Measurements from ENCODE around the gene NCBP2. TPM values are rescaled to one million over a fixed set of nuclear protein-coding genes. Genes with fewer than 3 reads are reported as not detected.
A peak's percentile ranks its signal among the peaks of the same experiment; 100 is the strongest.
"Not testable (repeated sequence)": the region's sequence is repeated elsewhere in the genome, so short reads cannot be mapped to it uniquely, and the experiment has no call there.

Gene NCBP2
- total RNA-seq, 2 experiments from 2014 or later = 52.5 to 68.9 TPM

GRCh38 chr3:196965112-196965803 lies 22.9 kb upstream of the NCBP2 start:
- no peak for ATAC-seq
- DNase-seq = no peak
- H3K27me3 Mint-ChIP-seq = peaks cover 12% of the 10 kb centered on the region
- H3K9me3 Mint-ChIP-seq (ENCODE audit: low read depth) = no peaks in the 10 kb centered on the region
- H3K36me3 Mint-ChIP-seq = peaks cover 10% of the 10 kb centered on the region
- H3K27ac Mint-ChIP-seq = no peak overlapping the region
- peaks cover 14% of the 10 kb centered on the region for H3K4me1 Mint-ChIP-seq
- no peak overlapping the region for H3K4me3 Mint-ChIP-seq
- CTCF ChIA-PET = no interaction called here

- Mint-ChIP-seq H3K9me3 (ENCODE audit: low read depth) (no peaks in the 10 kb centered on the region), H3K36me3 (peaks cover 10% of the 10 kb centered on the region), H3K4me1 (peaks cover 11% of the 10 kb centered on the region), H3K4me3 (no peak overlapping the region), H3K27me3 (peaks cover 9% of the 10 kb centered on the region), H3K27ac (no peak overlapping the region)
- no peak for ATAC-seq
- CTCF ChIA-PET = interaction anchor here (0.7 kb wide), 1 partner anchor 126 kb away, joined by 3 read pairs; no protein-coding TSS in a partner anchor
- no peak for DNase-seq
Measured at GRCh38 chr3:196963631-196963953, 21.3 kb upstream of the NCBP2 start.

GRCh38 chr3:196962930-196963630 lies 20.8 kb upstream of the NCBP2 start:
- Mint-ChIP-seq H3K36me3 (peaks cover 10% of the 10 kb centered on the region), H3K9me3 (ENCODE audit: low read depth) (no peaks in the 10 kb centered on the region), H3K27me3 (peaks cover 9% of the 10 kb centered on the region), H3K4me3 (no peak overlapping the region), H3K27ac (no peak overlapping the region), H3K4me1 (peaks cover 9% of the 10 kb centered on the region)
- CTCF ChIA-PET = no interaction called here
- DNase-seq = no peak
- no peak for ATAC-seq

- H3K9me3 Mint-ChIP-seq (ENCODE audit: low read depth) = no peaks in the 10 kb centered on the region
- H3K4me1 Mint-ChIP-seq = peaks cover 2% of the 10 kb centered on the region
- peaks cover 2% of the 10 kb centered on the region for H3K27me3 Mint-ChIP-seq
- CTCF ChIA-PET = no interaction called here
- peaks cover 6% of the 10 kb centered on the region for H3K36me3 Mint-ChIP-seq
- H3K4me3 Mint-ChIP-seq = no peak overlapping the region
- DNase-seq (no peak), ATAC-seq (no peak)
- no peak overlapping the region for H3K27ac Mint-ChIP-seq
Measured at GRCh38 chr3:196962108-196962929, 20.0 kb upstream of the NCBP2 start.

- DNase-seq = no peak
- Mint-ChIP-seq H3K4me3 (no peak overlapping the region), H3K9me3 (ENCODE audit: low read depth) (no peaks in the 10 kb centered on the region), H3K27ac (no peak overlapping the region), H3K27me3 (peaks cover 14% of the 10 kb centered on the region), H3K36me3 (no peaks in the 10 kb centered on the region), H3K4me1 (no peaks in the 10 kb centered on the region)
- ATAC-seq = no peak
- CTCF ChIA-PET = interaction anchor here (0.9 to 2.2 kb wide), 3 partner anchors 12 to 76 kb away, joined by 3 to 8 read pairs (median 3); partner anchors contain the start of gene NCBP2
Measured at GRCh38 chr3:196954832-196955231, 12.5 kb upstream of the NCBP2 start.

DNA sequence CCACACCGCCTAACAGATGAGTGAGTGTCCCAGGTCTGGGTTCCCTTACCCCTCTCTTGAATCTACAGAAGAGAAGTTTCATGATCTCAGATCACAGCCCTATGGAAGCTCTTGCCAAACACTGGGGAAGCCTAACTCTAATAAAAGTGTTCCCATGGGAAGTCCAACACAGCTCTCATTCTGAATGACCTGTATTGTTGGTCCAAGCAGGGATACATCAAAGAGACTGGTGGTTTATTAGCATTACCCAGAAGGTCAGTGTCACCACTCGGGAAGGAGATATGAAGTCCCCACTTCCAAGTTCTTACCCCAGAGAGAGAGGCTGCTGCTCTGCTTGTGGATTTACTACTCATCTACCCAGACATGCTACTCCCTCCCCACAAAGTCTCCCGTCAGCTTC lies 9.0 kb upstream of the NCBP2 start:
- Mint-ChIP-seq H3K4me1 (no peaks in the 10 kb centered on the region), H3K9me3 (ENCODE audit: low read depth) (no peaks in the 10 kb centered on the region), H3K27me3 (peaks cover 9% of the 10 kb centered on the region), H3K36me3 (no peaks in the 10 kb centered on the region), H3K27ac (no peak overlapping the region), H3K4me3 (no peak overlapping the region)
- DNase-seq (no peak), ATAC-seq (no peak)
- CTCF ChIA-PET = no interaction called here

DNA sequence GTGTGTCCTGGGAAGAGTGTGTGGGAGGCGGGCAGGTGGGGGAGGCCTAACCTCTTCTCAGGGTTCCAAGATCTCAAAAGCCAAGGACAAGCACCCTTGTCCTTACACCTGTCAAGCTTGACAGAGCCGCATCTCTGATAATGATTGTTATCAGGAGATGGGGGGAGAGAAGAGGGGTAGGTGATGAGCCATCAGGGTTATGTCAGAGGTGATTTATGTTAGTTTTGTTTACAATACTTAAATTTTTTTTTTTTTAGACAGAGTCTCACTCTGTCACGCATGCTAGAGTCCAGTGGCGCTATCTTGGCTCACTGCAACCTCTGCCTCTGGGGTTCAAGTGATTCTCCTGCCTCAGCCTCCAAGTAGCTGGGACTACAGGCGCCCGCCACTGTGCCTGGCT lies 7.4 kb upstream of the NCBP2 start:
- H3K4me1 Mint-ChIP-seq = peaks cover 3% of the 10 kb centered on the region
- no peak overlapping the region for H3K4me3 Mint-ChIP-seq
- no peak overlapping the region for H3K27ac Mint-ChIP-seq
- H3K36me3 Mint-ChIP-seq = peaks cover 1% of the 10 kb centered on the region
- CTCF ChIA-PET = interaction anchor here (1.2 kb wide), 1 partner anchor 20 kb away, joined by 3 read pairs; no protein-coding TSS in a partner anchor
- ATAC-seq = no peak
- no peak for DNase-seq
- no peaks in the 10 kb centered on the region for H3K9me3 Mint-ChIP-seq (ENCODE audit: low read depth)
- H3K27me3 Mint-ChIP-seq = peaks cover 9% of the 10 kb centered on the region

GRCh38 chr3:196949285-196949619 lies 6.9 kb upstream of the NCBP2 start:
- no peak overlapping the region for H3K4me3 Mint-ChIP-seq
- peaks cover 8% of the 10 kb centered on the region for H3K4me1 Mint-ChIP-seq
- no peak for ATAC-seq
- no peak overlapping the region for H3K27ac Mint-ChIP-seq
- DNase-seq = no peak
- CTCF ChIA-PET = interaction anchor here (1.2 kb wide), 1 partner anchor 20 kb away, joined by 3 read pairs; no protein-coding TSS in a partner anchor
- H3K27me3 Mint-ChIP-seq = peaks cover 6% of the 10 kb centered on the region
- H3K9me3 Mint-ChIP-seq (ENCODE audit: low read depth) = no peaks in the 10 kb centered on the region
- H3K36me3 Mint-ChIP-seq = peaks cover 5% of the 10 kb centered on the region

- Mint-ChIP-seq H3K27me3 (peaks cover 5% of the 10 kb centered on the region), H3K4me1 (peaks cover 13% of the 10 kb centered on the region), H3K4me3 (no peak overlapping the region), H3K9me3 (ENCODE audit: low read depth) (no peaks in the 10 kb centered on the region), H3K36me3 (peaks cover 8% of the 10 kb centered on the region), H3K27ac (no peak overlapping the region)
- no peak for ATAC-seq
- DNase-seq = no peak
- CTCF ChIA-PET = no interaction called here
Measured at GRCh38 chr3:196948442-196949284, 6.3 kb upstream of the NCBP2 start.

- H3K27ac Mint-ChIP-seq = no peak overlapping the region
- ATAC-seq = no peak
- peaks cover 8% of the 10 kb centered on the region for H3K36me3 Mint-ChIP-seq
- no peak overlapping the region for H3K4me3 Mint-ChIP-seq
- peaks cover 21% of the 10 kb centered on the region for H3K4me1 Mint-ChIP-seq
- no peaks in the 10 kb centered on the region for H3K27me3 Mint-ChIP-seq
- H3K9me3 Mint-ChIP-seq (ENCODE audit: low read depth) = no peaks in the 10 kb centered on the region
- CTCF ChIA-PET = no interaction called here
- DNase-seq = no peak
Measured at GRCh38 chr3:196947860-196948441, 5.6 kb upstream of the NCBP2 start.

- DNase-seq (no peak), ATAC-seq (no peak)
- H3K36me3 Mint-ChIP-seq = peaks cover 10% of the 10 kb centered on the region
- H3K27ac Mint-ChIP-seq = no peak overlapping the region
- CTCF ChIA-PET = no interaction called here
- no peaks in the 10 kb centered on the region for H3K9me3 Mint-ChIP-seq (ENCODE audit: low read depth)
- no peak overlapping the region for H3K4me3 Mint-ChIP-seq
- H3K4me1 Mint-ChIP-seq = peaks cover 21% of the 10 kb centered on the region
- H3K27me3 Mint-ChIP-seq = no peaks in the 10 kb centered on the region
Measured at GRCh38 chr3:196947136-196947859, 5.0 kb upstream of the NCBP2 start.

GRCh38 chr3:196944037-196944790 lies 1.9 kb upstream of the NCBP2 start:
- Mint-ChIP-seq H3K4me1 (peaks cover 43% of the 10 kb centered on the region), H3K36me3 (peaks cover 14% of the 10 kb centered on the region), H3K27ac (peak overlapping the region; percentile 92), H3K4me3 (peak overlapping the region; percentile 87)
- not testable (repeated sequence) for ATAC-seq; DNase-seq; H3K27me3 Mint-ChIP-seq; H3K9me3 Mint-ChIP-seq (ENCODE audit: low read depth)
- CTCF ChIA-PET = interaction anchor here (3.9 kb wide), 1 partner anchor 26 kb away, joined by 22 read pairs; the partner anchor contains the start of gene PIGZ
